NOMO-1 (cell line): Measurements from ENCODE around the gene RPL21.
"Not testable (repeated sequence)": the region's sequence is repeated elsewhere in the genome, so short reads cannot be mapped to it uniquely, and the experiment has no call there.

Experiments
- DNase-seq, 2 experiments: peaks; one replicate each; lab custom pipeline; 2025; ENCODE audit not compliant: unreplicated experiment in 2 of 2; lab: John Stamatoyannopoulos, UW

RPL21 gene

GRCh38 chr13:27283906-27284493 is 32.6 kb downstream of the RPL21 start:
- peak; percentile 35 to 38 for DNase-seq

GRCh38 chr13:27288392-27288791 is 37.0 kb downstream of the RPL21 start:
- DNase-seq = no peak

- DNase-seq = no peak
Observed at GRCh38 chr13:27289011-27289665, 37.8 kb downstream of the RPL21 start.

GRCh38 chr13:27290715-27291114 is 39.4 kb downstream of the RPL21 start:
- DNase-seq = no peak

- not testable (repeated sequence) for DNase-seq
Observed at GRCh38 chr13:27291967-27292366, 40.6 kb downstream of the RPL21 start.

GRCh38 chr13:27293076-27293691 is 41.8 kb downstream of the RPL21 start:
- DNase-seq = no peak

GRCh38 chr13:27293873-27294515 is 42.6 kb downstream of the RPL21 start:
- DNase-seq = no peak

- no peak for DNase-seq
Observed at GRCh38 chr13:27295096-27295495, 43.7 kb downstream of the RPL21 start.

GRCh38 chr13:27295660-27296059 is 44.3 kb downstream of the RPL21 start:
- no peak for DNase-seq

- DNase-seq = no peak
Observed at GRCh38 chr13:27296496-27296895, 45.1 kb downstream of the RPL21 start.

- no peak for DNase-seq
Observed at GRCh38 chr13:27298849-27299248, 47.5 kb downstream of the RPL21 start.

- not testable (repeated sequence) for DNase-seq
Observed at GRCh38 chr13:27300406-27300805, 49.0 kb downstream of the RPL21 start.

GRCh38 chr13:27300941-27301586 is 49.7 kb downstream of the RPL21 start:
- DNase-seq = no peak

- DNase-seq = peak in 1 of 2 experiments; percentile 86
Observed at GRCh38 chr13:27302643-27303262, 51.4 kb downstream of the RPL21 start.

GRCh38 chr13:27304099-27304498 is 52.7 kb downstream of the RPL21 start:
- no peak for DNase-seq

- DNase-seq = no peak
Observed at GRCh38 chr13:27304611-27305010, 53.3 kb downstream of the RPL21 start.
